Activated CD4-positive, alpha-beta memory T cell treated with anti-CD3 and anti-CD28 coated beads for 36 hours (primary cell): ENCODE results near the gene RARRES2. TPM values are rescaled to one million over a fixed set of nuclear protein-coding genes. Genes with fewer than 3 reads are reported as not detected.

Experiments used
- CTCF ChIA-PET: fragments of 350-600 bp; sonication (Branson Sonifier 250); formaldehyde crosslinking; loops from one replicate; lab custom pipeline; 2021; ENCODE audit warnings: antibody characterized with exemption, inconsistent platforms; lab: Charles Lee
- POLR2A ChIA-PET: fragments of 350-600 bp; sonication (Branson Sonifier 250); formaldehyde crosslinking; loops from one replicate; lab custom pipeline; 2021; ENCODE audit warnings: antibody characterized with exemption; lab: Charles Lee
- DNase-seq: peaks from one replicate; pipeline ENCODE4 v3.0.0-alpha.2; 2020
- H3K27ac Mint-ChIP-seq: one replicate; pipeline ENCODE4 v1.8.0; 2021; ENCODE audit warnings: mixed read lengths
- H3K27me3 Mint-ChIP-seq: one replicate; pipeline ENCODE4 v1.8.0; 2021; ENCODE audit warnings: mixed read lengths
- H3K36me3 Mint-ChIP-seq: one replicate; pipeline ENCODE4 v1.8.0; 2021; ENCODE audit warnings: mixed read lengths
- H3K4me1 Mint-ChIP-seq: one replicate; pipeline ENCODE4 v1.8.0; 2021; ENCODE audit warnings: low read depth, mixed read lengths
- H3K4me3 Mint-ChIP-seq: one replicate; pipeline ENCODE4 v1.8.0; 2021; ENCODE audit warnings: mild to moderate bottlenecking, mixed read lengths
- H3K9me3 Mint-ChIP-seq: one replicate; pipeline ENCODE4 v1.8.0; 2021; ENCODE audit warnings: mixed read lengths
- intact Hi-C: fragments of 100-400 bp; cut with micrococcal nuclease; formaldehyde crosslinking; loops from one replicate; pipeline ENCODE4 v1.15.1; 2023
- total RNA-seq, 2 experiments: library from RNA; stranded (reverse); gene quantifications; one replicate each; pipeline ENCODE4 v1.2.3, GENCODE V29; 2021

The RARRES2 gene
- total RNA-seq, 2 experiments from 2014 or later = not detected

DNA sequence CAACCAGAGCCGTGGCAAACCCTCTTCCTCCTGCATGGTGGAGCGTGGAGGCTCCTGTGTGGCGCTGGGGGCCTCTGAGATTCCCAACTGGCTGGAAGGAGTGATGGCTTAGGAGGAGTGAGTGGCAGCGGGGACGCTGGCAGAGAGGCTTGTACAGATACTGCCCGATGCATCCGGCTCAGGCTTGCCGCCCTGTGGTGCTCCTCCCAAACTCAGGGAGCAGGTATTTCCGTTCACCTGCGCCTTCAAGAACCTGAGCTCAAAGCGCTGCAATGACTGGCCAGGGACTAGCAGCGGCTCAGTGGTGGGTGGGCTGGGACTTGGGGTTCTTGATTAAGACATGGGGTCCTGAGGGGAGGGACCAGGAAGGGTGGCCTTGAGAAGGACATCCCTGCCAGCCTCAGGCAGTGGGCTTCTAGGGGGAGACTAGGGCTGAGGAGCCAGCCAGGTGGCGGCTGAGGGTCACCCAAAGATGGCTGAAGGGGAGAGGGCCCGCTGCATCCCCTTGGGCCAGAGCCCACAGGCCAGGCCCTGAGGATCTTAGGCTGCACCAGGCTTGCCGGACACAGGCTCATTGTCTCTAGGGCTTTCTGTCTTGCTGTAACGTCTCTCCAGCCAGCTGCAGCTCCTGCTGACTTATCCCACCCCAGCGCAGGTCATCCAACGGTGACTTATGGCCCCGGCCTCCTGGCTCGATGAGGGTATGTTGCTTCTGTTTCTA lies 40.9 kb upstream of the RARRES2 start:
- ChIA-PET POLR2A (no interaction called here), CTCF (no interaction called here)
- DNase-seq = no peak
- peaks cover 24% of the 10 kb centered on the region for H3K4me1 Mint-ChIP-seq
- H3K4me3 Mint-ChIP-seq = no peak overlapping the region
- no peak overlapping the region for H3K27ac Mint-ChIP-seq
- intact Hi-C loops = no loop called here
- no peaks in the 10 kb centered on the region for H3K27me3 Mint-ChIP-seq
- H3K36me3 Mint-ChIP-seq = peaks cover 1% of the 10 kb centered on the region
- no peaks in the 10 kb centered on the region for H3K9me3 Mint-ChIP-seq

DNA sequence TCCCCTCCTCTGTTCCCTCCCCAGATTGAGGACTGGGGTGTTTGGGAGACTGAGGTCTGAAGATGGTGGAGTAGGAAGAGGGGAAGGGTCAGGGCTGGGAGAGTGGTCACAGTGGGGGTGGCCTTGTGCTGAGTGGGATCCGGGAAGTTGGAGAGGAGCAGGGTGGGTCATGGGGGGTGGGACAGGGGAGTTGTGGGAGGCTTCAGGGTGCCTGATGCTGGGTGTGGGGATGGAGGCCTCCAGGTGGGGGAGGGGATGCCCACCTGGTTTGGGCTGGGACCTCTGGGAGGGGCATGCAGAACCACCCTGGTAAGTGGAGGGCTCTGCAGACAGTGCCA lies 40.3 kb upstream of the RARRES2 start:
- POLR2A ChIA-PET = no interaction called here
- Mint-ChIP-seq H3K9me3 (no peaks in the 10 kb centered on the region), H3K4me1 (peaks cover 29% of the 10 kb centered on the region), H3K4me3 (no peak overlapping the region), H3K27me3 (no peaks in the 10 kb centered on the region), H3K27ac (no peak overlapping the region), H3K36me3 (no peaks in the 10 kb centered on the region)
- DNase-seq = no peak
- intact Hi-C loops = no loop called here
- CTCF ChIA-PET = no interaction called here

DNA sequence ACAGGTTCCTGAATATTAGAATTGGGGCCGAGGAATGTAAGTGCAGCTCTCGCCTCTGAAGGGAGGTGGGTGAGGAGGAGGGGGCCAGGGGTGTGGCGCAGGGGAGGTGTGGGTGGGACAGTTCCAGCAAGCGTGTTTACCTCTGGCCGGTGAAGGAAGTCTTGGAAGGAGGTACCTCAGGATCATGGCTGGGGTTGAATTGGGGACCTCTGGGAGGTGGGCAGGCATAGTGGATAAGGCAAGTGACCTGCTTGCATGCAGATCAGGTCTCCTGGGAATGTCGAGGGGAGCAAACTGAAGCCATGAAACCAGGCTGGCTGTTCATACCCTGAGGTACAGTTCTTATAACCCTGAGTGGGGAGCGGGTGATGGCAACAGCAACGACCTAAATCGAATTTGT lies 39.7 kb upstream of the RARRES2 start:
- Mint-ChIP-seq H3K27ac (no peak overlapping the region), H3K4me3 (no peak overlapping the region), H3K9me3 (no peaks in the 10 kb centered on the region), H3K27me3 (no peaks in the 10 kb centered on the region), H3K4me1 (peaks cover 35% of the 10 kb centered on the region), H3K36me3 (no peaks in the 10 kb centered on the region)
- intact Hi-C loops = no loop called here
- no peak for DNase-seq
- ChIA-PET CTCF (no interaction called here), POLR2A (no interaction called here)

DNA sequence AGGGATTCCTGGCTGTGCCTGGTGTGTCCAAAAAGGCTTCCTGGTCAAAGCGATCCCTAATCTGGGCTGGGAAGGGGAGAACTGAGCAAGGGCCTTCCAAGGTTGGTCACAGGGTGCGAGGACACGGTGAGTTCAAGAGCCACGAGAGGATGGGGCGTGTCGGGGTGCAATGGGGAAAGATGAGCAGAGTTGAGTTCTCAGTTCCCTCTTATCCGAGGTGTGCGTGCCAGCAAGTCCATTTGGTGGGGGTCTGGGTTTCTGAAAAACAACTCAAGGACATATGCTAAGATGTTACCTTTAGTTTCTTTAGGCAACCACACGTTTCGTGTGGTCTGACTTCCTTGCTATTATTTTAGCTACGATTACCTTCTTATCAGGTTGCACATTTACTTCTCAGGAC lies 39.0 kb upstream of the RARRES2 start:
- Mint-ChIP-seq H3K27ac (no peak overlapping the region), H3K36me3 (no peaks in the 10 kb centered on the region), H3K4me1 (peaks cover 40% of the 10 kb centered on the region), H3K9me3 (no peaks in the 10 kb centered on the region), H3K4me3 (peak overlapping the region; percentile 81), H3K27me3 (no peaks in the 10 kb centered on the region)
- DNase-seq = no peak
- ChIA-PET CTCF (interaction anchor here (0.6 kb wide), 1 partner anchor 26 kb away, joined by 3 read pairs; no protein-coding TSS in a partner anchor), POLR2A (interaction anchor here (0.9 kb wide), 1 partner anchor 12 kb away, joined by 3 read pairs; the partner anchor contains the start of gene REPIN1)
- intact Hi-C loops = no loop called here

DNA sequence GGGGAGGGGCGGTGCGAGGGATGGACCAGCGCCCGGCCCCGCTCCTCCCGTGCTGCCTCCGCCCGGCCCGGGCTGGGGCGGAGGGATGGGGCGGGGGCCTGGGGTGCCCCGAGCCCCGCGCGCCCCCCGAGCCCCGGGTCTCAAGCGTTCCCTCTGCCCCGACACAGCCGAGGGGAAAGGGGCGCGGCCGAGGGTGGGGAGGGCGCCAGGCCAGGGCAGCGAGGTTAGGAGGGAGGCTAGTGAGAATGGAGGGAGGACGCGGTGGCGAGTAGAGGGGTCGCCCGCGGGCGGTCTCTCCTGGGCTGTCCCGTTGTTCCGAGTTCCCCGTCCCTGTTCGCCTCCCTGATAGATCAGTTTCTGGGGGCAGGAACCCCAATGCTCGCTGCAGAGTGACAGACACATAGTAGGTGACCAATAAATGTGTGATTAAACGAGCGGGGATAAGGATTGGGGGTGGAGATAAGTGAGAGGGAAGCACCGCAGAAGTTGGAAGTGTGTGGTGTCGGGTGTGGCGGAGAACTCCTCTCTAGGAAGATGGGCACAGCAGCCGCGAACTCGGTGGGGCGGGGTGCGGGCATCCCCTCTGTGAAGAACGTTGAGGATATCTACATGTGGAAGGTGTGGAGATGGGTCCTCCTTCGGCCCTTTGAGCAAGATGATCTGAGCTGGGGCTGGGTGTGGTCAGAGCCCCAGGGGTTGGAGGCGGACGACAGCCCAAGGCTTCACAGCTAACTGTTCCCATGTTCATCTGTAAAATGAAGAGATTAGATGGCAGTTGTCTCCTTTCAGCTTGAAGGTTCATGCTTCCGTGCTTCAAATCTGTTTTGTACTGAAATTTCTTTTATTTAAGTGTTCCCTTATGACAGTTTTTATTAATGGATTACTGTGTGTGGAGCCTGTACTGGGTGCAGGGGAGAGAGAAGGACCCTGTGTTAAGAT lies 38.3 kb upstream of the RARRES2 start:
- H3K27me3 Mint-ChIP-seq = no peaks in the 10 kb centered on the region
- intact Hi-C loops = loop anchor here (1.0 to 5.0 kb wide), 3 partner anchors 11 to 43 kb away; partner anchors contain the start of gene REPIN1
- peak overlapping the region; percentile 35 for H3K27ac Mint-ChIP-seq
- peak overlapping the region; percentile 81 for H3K4me3 Mint-ChIP-seq
- DNase-seq = peak; percentile 37
- POLR2A ChIA-PET = interaction anchor here (0.9 to 3.1 kb wide), 2 partner anchors 11 kb away, joined by 3 to 28 read pairs; partner anchors contain the start of gene REPIN1
- H3K36me3 Mint-ChIP-seq = no peaks in the 10 kb centered on the region
- CTCF ChIA-PET = interaction anchor here (0.6 kb wide), 1 partner anchor 25 kb away, joined by 3 read pairs; no protein-coding TSS in a partner anchor
- no peaks in the 10 kb centered on the region for H3K9me3 Mint-ChIP-seq
- peaks cover 42% of the 10 kb centered on the region for H3K4me1 Mint-ChIP-seq

DNA sequence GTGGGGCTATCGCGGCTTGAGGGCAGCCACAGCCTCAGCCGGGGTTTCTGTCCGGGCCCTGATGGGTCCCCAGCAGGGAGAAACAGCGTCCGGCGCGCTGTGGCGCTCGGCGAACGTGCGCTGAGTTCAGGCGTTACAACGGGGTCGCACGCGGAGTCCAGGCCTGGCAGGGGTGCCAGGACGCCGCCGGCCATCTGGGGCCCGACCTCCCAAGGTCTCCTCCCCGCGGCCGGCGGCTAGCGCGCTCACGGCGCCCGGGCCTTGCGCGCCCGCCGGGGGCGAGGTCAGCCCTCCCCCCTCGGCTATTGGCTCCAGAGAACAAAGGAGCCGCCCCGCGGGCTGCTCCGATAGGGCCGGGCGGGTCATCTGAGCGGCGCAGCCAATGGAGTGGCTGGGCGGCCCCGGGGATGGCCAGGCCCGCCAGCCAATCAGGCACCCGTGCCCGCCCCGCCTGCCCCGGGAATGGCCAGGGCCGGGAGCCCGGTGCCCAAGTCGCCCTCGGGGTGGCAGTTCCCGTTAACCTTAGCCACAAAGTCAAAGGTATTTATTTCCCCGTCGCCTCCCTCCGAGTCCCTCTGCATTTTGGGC lies 37.5 kb upstream of the RARRES2 start, which contains the start of gene ZNF775:
ZNF775 (plus strand) TSS at position 478 of the 588 bp plus-strand sequence. CDS start 9,141 bp downstream, outside the sequence.
- H3K4me3 Mint-ChIP-seq = peak within 1 kb of the TSS; percentile 81
- intact Hi-C loops = loop anchor here (1.0 to 5.0 kb wide), 3 partner anchors 11 to 43 kb away; partner anchors contain the start of gene REPIN1
- no peaks in the 10 kb centered on the region for H3K9me3 Mint-ChIP-seq
- H3K36me3 Mint-ChIP-seq = peaks cover 3% of the 10 kb centered on the region
- peak within 1 kb of the TSS; percentile 72 for H3K27ac Mint-ChIP-seq
- no peaks in the 10 kb centered on the region for H3K27me3 Mint-ChIP-seq
- POLR2A ChIA-PET = interaction anchor here (1.1 to 3.1 kb wide), 4 partner anchors 11 to 57 kb away, joined by 3 to 28 read pairs (median 4); partner anchors contain the start of genes ACTR3C, LRRC61 and REPIN1
- H3K4me1 Mint-ChIP-seq = peaks cover 42% of the 10 kb centered on the region
- DNase-seq = peak; percentile 95
- CTCF ChIA-PET = interaction anchor here (0.8 to 2.1 kb wide), 4 partner anchors 10 to 27 kb away, joined by 3 to 9 read pairs (median 4); a partner anchor contains a TSS

DNA sequence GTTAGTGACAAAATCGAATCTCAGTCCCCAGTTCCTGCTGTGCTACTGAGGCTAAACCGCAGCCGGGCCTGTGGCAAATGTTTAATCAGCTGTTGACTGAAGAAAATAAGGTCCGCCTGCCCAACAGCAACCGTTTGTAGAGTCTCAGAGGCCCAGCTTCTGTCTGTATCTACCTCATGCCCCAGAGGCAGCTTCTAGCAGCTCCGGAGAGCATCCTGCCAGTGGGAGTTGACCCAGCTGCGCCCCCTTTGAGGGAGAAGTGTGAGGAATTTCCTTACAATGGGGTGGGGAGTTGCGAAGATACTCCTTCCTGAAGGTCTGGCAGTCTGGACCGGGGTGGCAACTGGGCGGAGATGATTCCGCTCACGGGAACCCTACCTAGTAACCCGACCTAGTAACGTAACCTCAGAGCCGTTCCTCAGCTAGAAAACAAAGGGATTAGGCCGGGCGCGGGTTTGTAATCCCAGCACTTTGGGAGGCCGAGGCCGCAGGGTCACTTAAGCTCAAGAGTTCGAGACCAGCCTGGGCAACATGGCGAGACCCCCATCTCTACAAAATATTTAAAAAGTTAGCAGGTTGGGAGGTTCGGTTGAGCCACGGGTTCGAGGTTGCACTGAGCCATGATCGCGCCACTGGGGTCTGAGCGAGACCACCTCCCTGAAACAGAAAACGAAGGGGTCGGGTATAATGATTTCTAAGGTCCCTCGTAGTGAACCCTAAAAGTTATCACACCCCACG lies 36.9 kb upstream of the RARRES2 start:
- intact Hi-C loops = loop anchor here (5.0 kb wide), 1 partner anchor 44 kb away; no protein-coding TSS in a partner anchor
- H3K27me3 Mint-ChIP-seq = no peaks in the 10 kb centered on the region
- peak overlapping the region; percentile 76 for H3K4me3 Mint-ChIP-seq
- ChIA-PET CTCF (interaction anchor here (0.8 to 2.1 kb wide), 5 partner anchors 9 to 28 kb away, joined by 3 to 9 read pairs (median 4); a partner anchor contains a TSS), POLR2A (interaction anchor here (1.1 to 3.1 kb wide), 4 partner anchors 10 to 56 kb away, joined by 3 to 28 read pairs (median 4); partner anchors contain the start of genes ACTR3C, LRRC61 and REPIN1)
- H3K9me3 Mint-ChIP-seq = no peaks in the 10 kb centered on the region
- peak; percentile 61 for DNase-seq
- H3K4me1 Mint-ChIP-seq = peaks cover 42% of the 10 kb centered on the region
- peak overlapping the region; percentile 72 for H3K27ac Mint-ChIP-seq
- peaks cover 8% of the 10 kb centered on the region for H3K36me3 Mint-ChIP-seq

DNA sequence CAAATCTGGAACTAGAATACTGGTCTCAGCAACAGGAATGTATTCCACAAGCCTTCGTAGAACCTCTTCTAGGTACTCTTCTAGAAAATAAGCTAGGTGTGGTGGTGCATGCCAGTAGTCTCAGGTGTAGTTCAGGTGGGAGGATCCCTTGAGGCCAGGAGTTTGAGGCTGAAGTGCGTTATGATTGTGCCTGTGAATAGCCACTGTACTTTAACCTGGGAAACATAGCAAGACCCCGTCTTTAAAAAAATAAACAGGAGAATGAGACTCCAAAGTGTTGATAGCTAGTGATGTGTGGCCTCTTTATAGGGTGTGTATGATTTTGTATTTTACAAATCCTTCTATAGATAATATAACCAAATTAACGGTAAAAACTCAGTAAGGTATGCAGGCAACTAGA lies 36.2 kb upstream of the RARRES2 start:
- H3K9me3 Mint-ChIP-seq = no peaks in the 10 kb centered on the region
- H3K27ac Mint-ChIP-seq = peak overlapping the region; percentile 72
- peaks cover 15% of the 10 kb centered on the region for H3K36me3 Mint-ChIP-seq
- H3K4me1 Mint-ChIP-seq = peaks cover 42% of the 10 kb centered on the region
- DNase-seq = no peak
- CTCF ChIA-PET = interaction anchor here (1.1 to 2.1 kb wide), 4 partner anchors 10 to 29 kb away, joined by 3 to 9 read pairs (median 4); a partner anchor contains a TSS
- H3K27me3 Mint-ChIP-seq = no peaks in the 10 kb centered on the region
- POLR2A ChIA-PET = interaction anchor here (1.1 to 3.1 kb wide), 4 partner anchors 9 to 56 kb away, joined by 3 to 28 read pairs (median 4); partner anchors contain the start of genes ACTR3C, LRRC61 and REPIN1
- intact Hi-C loops = loop anchor here (2.0 to 5.0 kb wide), 3 partner anchors 21 to 55 kb away; partner anchors contain the start of genes ACTR3C and LRRC61
- H3K4me3 Mint-ChIP-seq = peak overlapping the region; percentile 76

DNA sequence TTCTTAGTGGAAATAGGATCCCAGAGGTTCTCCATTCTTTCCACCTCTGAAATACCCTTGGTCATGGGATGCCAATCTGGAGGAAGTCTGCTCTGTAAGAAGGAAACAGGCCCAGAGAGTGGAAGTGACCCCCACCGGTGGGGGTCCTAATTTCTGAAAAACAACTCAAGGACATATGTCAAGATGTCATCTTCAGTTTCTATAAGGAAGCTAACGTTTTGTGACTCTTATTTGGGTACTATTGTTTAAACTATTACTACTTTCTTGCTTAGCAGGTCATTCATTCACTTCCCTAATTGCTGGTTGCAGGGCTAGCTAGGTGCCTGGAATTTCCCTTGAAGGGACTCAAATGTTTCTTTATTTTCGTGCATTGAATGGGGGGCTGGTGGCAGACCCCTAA lies 35.8 kb upstream of the RARRES2 start:
- POLR2A ChIA-PET = interaction anchor here (3.1 kb wide), 1 partner anchor 9 kb away, joined by 28 read pairs; the partner anchor contains the start of gene REPIN1
- intact Hi-C loops = loop anchor here (2.0 to 5.0 kb wide), 3 partner anchors 20 to 54 kb away; partner anchors contain the start of genes ACTR3C and LRRC61
- H3K36me3 Mint-ChIP-seq = peaks cover 17% of the 10 kb centered on the region
- no peak for DNase-seq
- no peaks in the 10 kb centered on the region for H3K27me3 Mint-ChIP-seq
- H3K4me1 Mint-ChIP-seq = peaks cover 42% of the 10 kb centered on the region
- H3K27ac Mint-ChIP-seq = peak overlapping the region; percentile 33
- H3K4me3 Mint-ChIP-seq = no peak overlapping the region
- H3K9me3 Mint-ChIP-seq = no peaks in the 10 kb centered on the region
- CTCF ChIA-PET = interaction anchor here (1.7 to 2.1 kb wide), 2 partner anchors 25 to 29 kb away, joined by 4 to 9 read pairs; a partner anchor contains a TSS

DNA sequence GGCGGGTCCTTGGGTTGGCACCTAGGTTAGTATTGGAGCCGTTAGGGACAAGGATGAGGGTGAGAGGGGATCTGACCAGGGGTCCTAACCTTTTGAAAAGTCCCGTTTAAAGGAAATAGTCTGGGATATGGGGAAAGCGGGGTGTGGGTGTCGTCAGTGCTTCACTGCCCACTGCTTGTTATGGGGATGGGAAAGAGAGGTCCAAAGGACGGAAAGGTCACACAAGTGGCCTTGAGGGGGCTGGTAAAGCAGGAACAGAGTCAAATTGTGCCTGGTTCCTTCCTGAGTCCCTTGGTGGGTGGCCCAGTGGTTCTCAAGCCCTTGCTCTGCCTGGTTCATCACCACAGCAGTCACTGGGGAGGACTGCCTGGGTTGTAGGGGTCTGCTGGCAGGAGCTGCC lies 35.1 kb upstream of the RARRES2 start:
- Mint-ChIP-seq H3K9me3 (no peaks in the 10 kb centered on the region), H3K27me3 (no peaks in the 10 kb centered on the region), H3K27ac (peak overlapping the region; percentile 79), H3K4me3 (peak overlapping the region; percentile 9), H3K4me1 (peaks cover 42% of the 10 kb centered on the region), H3K36me3 (peaks cover 17% of the 10 kb centered on the region)
- DNase-seq = no peak
- ChIA-PET CTCF (interaction anchor here (2.1 kb wide), 1 partner anchor 30 kb away, joined by 9 read pairs; a partner anchor contains a TSS), POLR2A (interaction anchor here (1.0 to 3.1 kb wide), 2 partner anchors 8 to 28 kb away, joined by 4 to 28 read pairs; partner anchors contain the start of gene REPIN1)
- intact Hi-C loops = loop anchor here (2.0 to 5.0 kb wide), 3 partner anchors 20 to 54 kb away; partner anchors contain the start of genes ACTR3C and LRRC61
